ENCODE data around the gene ADGRF1.

The ADGRF1 gene

GRCh38 chr6:46979206-46979605, 62.9 kb downstream of the ADGRF1 start:
- DNase-seq (ENCODE audit: low spot score): no peak

DNA sequence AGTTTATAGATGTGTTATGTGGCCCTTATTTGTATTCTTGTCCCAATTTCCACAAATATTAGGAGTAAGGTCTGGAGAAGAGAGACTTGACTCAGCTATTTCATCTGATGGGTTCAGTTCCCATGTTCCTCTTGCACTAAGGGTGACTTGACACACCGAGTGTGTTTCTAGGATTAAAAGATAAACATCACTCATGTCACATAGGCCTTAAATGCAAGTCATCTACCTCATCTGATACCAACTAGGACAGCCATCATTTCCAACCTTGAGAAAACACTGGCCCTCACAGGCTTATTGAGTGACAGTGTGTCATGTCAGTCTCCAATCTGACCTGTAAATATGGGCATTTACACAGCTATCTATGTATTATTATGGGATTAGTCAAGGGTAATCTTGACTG, 67.3 kb downstream of the ADGRF1 start:
- DNase-seq (ENCODE audit: low spot score): no peak

GRCh38 chr6:46973029-46973428, 69.1 kb downstream of the ADGRF1 start:
- no peak for DNase-seq (ENCODE audit: low spot score)

DNA sequence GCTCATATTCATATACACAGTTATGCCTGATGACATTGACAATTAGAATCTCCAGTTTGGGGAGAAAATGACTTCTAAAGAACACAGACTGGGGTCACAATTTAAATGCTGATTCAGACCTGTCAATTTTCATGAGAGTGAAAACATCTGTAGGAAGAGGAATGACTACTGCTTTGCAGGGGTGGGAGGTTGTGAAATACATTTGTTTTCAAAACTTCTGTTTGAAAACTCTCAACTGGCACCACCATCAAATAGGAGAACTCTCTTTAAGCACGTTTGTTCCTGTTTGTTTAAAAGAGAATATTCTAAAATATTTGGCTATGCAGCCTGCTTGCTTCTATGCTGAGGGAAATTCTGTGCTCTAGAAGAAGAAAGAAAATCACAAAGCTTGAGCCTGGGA, 69.6 kb downstream of the ADGRF1 start:
- no peak for DNase-seq (ENCODE audit: low spot score)

GRCh38 chr6:46969206-46969605, 72.9 kb downstream of the ADGRF1 start:
- DNase-seq (ENCODE audit: low spot score): no peak

DNA sequence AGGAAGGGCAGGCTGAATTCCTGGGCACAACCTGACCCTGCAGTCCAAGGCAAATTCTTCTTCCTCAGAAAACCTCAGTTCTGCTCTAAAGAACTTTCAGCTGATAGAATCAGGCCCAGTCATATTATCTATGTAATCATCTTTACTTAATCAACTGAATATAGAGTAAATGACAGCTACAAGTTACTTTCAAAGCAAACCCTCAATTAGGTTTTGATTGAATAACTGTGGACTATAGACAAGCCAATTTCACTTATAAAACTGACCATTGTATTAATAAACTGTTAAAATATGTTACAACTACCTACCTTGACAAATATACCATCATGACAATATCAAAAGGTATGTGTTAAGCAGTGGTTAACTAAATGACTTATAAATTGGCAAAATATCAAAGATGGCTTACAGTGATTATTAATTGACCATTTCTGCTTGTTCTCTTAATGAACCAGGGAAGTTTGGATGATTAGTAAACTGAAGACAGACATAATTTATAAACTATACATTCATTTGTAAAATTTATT, 74.2 kb downstream of the ADGRF1 start:
- no peak for DNase-seq (ENCODE audit: low spot score)

DNA sequence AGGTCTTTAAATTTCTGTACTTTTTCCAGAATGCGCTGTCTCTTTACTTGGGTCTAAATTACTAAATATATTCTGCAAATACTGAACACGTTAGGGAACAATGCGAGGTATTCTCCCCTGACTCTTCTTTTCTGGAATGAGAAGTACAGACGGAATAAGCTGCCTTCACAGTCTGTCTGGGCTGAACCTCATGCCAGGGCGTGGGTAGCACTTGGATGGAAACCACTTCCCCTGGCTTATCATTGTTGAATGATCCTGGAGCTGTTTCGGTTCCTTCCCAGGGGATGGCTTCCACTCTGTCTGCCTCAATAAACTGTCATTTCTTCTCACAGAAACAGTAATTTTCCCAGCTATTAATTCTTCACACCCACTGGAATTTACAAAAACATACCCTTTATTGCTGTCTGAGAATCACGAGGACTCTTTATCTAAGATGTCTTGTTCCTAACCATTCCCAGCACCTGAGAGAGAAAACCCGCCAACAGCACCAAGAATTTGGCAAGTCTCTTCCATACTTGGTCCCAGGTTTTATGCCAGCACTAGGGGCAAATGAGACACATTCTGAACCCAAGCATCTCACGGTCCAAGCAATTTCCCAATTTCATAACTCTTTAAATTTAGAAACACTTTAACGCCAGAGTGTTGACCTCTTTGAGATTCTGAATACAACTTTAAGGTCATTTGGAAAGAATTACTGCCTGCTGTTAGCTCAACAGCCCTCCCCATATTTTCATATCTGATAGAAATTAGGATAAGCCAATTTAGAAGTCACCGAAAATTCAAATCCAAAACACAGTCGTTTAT, 77.2 kb downstream of the ADGRF1 start:
- DNase-seq (ENCODE audit: low spot score): no peak

GRCh38 chr6:46963626-46964025, 78.5 kb downstream of the ADGRF1 start:
- no peak for DNase-seq (ENCODE audit: low spot score)

- DNase-seq (ENCODE audit: low spot score): no peak
Observed at GRCh38 chr6:46963039-46963438, 79.1 kb downstream of the ADGRF1 start.

DNA sequence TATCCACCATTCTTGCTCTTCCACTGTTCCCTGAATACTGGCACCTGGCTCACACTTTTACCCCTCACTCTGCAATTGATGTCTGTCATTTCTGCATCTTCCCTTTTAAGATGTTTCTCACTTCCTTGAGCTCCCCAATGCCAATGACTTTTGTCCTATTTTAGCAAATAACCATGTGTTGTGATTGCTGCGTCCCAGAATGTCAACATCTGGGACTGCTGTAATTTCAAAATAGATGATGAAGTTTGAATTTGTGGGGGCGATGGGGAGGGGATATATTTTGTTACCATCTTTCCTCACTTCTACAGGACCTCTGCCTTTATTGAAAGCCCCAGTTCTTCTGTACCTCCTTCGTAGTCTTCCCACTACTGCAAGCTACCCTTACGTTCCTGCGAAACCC, 80.4 kb downstream of the ADGRF1 start:
- DNase-seq (ENCODE audit: low spot score): no peak

DNA sequence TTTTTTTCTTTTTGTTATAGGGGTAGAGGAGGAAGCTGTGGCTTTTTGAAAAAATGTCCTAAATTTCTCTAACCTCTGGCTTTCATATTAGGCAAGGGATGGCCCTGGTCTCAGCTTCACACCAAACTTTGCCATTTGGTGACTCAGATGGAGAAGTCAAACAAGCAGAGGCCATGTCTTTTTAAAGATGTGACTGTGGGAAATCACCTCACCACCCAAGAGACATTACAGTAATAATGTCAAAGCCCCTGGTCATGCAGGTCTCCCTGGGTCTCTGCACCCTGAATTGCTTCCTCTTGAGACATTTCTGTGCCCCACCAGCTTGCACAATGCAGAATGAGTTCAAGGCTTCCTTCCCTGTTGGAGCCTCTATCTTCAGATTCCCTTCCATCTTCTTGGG, 80.9 kb downstream of the ADGRF1 start:
- DNase-seq (ENCODE audit: low spot score): no peak

GRCh38 chr6:46959419-46959818, 82.7 kb downstream of the ADGRF1 start:
- DNase-seq (ENCODE audit: low spot score): no peak

GRCh38 chr6:46956409-46956808, 85.7 kb downstream of the ADGRF1 start:
- DNase-seq (ENCODE audit: low spot score): no peak

DNA sequence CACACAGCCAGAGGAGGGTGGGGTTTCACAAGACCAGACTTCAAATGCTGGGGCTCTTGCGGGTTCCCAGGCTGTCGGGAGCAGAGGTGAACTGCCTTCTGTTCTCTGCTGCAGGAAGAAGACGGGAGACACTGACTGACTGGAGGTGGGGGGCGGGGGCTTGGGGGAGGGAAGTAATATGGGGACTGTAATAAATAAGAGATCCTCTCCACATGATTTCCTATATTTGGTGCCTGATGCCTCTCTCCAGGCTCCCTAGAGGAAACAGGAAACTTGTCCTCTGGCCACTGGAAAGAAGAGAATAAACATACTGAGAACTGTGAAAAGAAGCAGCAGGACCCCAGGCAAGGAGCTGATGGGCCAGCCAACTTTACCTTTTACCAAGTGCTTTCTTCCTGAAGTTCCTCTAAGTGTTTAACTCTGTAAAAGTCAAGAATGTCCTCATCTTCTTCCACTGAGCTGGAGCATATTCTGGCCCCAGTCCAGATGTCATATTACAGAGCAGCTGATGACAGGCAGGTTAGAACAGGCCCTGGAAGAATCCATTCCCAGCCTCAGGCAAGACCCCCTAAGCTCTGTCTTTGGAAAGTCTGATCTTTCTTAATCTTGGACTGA, 87.2 kb downstream of the ADGRF1 start:
- peak; percentile 2 for DNase-seq (ENCODE audit: low spot score)

DNA sequence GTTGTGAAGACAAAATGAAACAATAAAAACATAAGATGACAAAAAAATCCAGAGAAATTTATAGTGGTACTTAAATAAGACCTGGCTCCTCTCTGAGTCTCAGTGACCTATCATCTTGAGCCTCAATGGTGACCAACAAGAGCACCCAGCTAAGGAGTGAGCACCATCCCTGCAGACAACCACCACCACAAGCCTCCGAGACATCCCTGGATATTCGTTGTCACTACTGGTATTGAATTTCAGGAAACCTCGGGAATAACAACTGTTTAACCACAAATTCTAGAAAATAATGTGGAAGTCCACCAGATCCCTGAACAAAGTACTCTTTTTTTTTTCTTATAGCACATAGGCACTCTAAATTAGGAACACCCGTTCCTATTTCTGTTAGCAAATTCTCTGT, 88.2 kb downstream of the ADGRF1 start:
- DNase-seq (ENCODE audit: low spot score): no peak

GRCh38 chr6:46949632-46950280, 92.4 kb downstream of the ADGRF1 start:
- DNase-seq (ENCODE audit: low spot score): no peak

GRCh38 chr6:46948699-46949098, 93.4 kb downstream of the ADGRF1 start:
- no peak for DNase-seq (ENCODE audit: low spot score)
